Ovary (tissue), 3 donors: ENCODE results near the gene IL9.

Experiments used
- CTCF ChIP-seq, 3 donors: fragments of 450-650 bp in 2 of 3; fragments of 200-600 bp in 1 of 3; IDR thresholded peaks; one replicate each; pipeline versions ENCODE4 v1.5.1 to v1.8.0; 2016 to 2022; ENCODE audit warnings: antibody characterized with exemption in 3 of 3, mild to moderate bottlenecking in 1 of 3
- EP300 ChIP-seq: sonication (generic); formaldehyde crosslinking; IDR thresholded peaks from one replicate; pipeline ENCODE4 v1.6.1; 2017; ENCODE audit warnings: antibody characterized with exemption
- donor health status: DM: no; HTN: no; CAD: no.

- TF ChIP-seq CTCF (IDR thresholded peaks at IDR 0.05) (no peak), EP300 (no peak)
These were observed 34.0 kb downstream of the IL9 start for GRCh38 chr5:135861641-135862040.
